Osteoblast (primary cell): ENCODE data around the gene SAA2. TPM values are rescaled to one million over a fixed set of nuclear protein-coding genes. Genes with fewer than 3 reads are reported as not detected.

Experiments used
- DNase-seq: peaks from one replicate; pipeline ENCODE4 v3.0.0; 2011; ENCODE audit warnings: low spot score, mixed read lengths; ENCODE audit not compliant: insufficient read length; ENCODE audit errors: missing footprints
- H2AFZ ChIP-seq: 2 replicates; pipeline ENCODE4 v1.6.0; 2011; ENCODE audit warnings: mild to moderate bottlenecking, low read length
- H3K27ac ChIP-seq: 2 replicates; pipeline ENCODE4 v1.5.1; 2011; ENCODE audit warnings: mild to moderate bottlenecking, low read depth, low read length, moderate library complexity
- H3K27me3 ChIP-seq: 2 replicates; pipeline ENCODE4 v1.6.0; 2012; ENCODE audit warnings: mild to moderate bottlenecking, control low read depth, inconsistent platforms, low read length, moderate library complexity; ENCODE audit not compliant: insufficient read depth
- H3K36me3 ChIP-seq: 2 replicates; pipeline ENCODE4 v1.5.1; 2011; ENCODE audit warnings: mild to moderate bottlenecking, low read length, control low read depth, moderate library complexity; ENCODE audit not compliant: insufficient read depth
- H3K4me1 ChIP-seq: 2 replicates; pipeline ENCODE4 v1.5.1; 2011; ENCODE audit warnings: mild to moderate bottlenecking, low read length, control low read depth, moderate library complexity; ENCODE audit not compliant: insufficient read depth
- H3K4me2 ChIP-seq: 2 replicates; pipeline ENCODE4 v1.6.0; 2011; ENCODE audit warnings: mild to moderate bottlenecking, low read length; ENCODE audit not compliant: insufficient read depth
- H3K4me3 ChIP-seq: fragments of 200-600 bp; sonication (generic); 3 replicates; pipeline ENCODE4 v1.5.1; 2012; ENCODE audit warnings: mild to moderate bottlenecking, low read length, inconsistent platforms; ENCODE audit not compliant: insufficient read depth
- H3K79me2 ChIP-seq: 2 replicates; pipeline ENCODE4 v1.6.0; 2012; ENCODE audit warnings: mild to moderate bottlenecking, low read length, control low read depth, inconsistent platforms; ENCODE audit not compliant: insufficient read depth
- H3K9me3 ChIP-seq: 2 replicates; pipeline ENCODE4 v1.5.1; 2011; ENCODE audit warnings: low read depth, low read length, control low read depth
- H4K20me1 ChIP-seq: 2 replicates; pipeline ENCODE4 v1.6.0; 2012; ENCODE audit warnings: mild to moderate bottlenecking, low read length, control low read depth; ENCODE audit not compliant: insufficient read depth
- total RNA-seq: library from RNA; depleted of rRNA; stranded (reverse); fragments of >200 nt; gene quantifications from 2 replicates; pipeline ENCODE4 v1.2.3, GENCODE V29; 2012
- TF ChIP-seq, protein P1 (sequence below): IDR thresholded peaks from 2 replicates; pipeline ENCODE4 v1.5.1; 2011; ENCODE audit warnings: mild to moderate bottlenecking, low read depth, low read length, moderate library complexity; ENCODE audit errors: extremely low read depth

SAA2 gene
- total RNA-seq, 1 donor: under 0.01 TPM

DNA sequence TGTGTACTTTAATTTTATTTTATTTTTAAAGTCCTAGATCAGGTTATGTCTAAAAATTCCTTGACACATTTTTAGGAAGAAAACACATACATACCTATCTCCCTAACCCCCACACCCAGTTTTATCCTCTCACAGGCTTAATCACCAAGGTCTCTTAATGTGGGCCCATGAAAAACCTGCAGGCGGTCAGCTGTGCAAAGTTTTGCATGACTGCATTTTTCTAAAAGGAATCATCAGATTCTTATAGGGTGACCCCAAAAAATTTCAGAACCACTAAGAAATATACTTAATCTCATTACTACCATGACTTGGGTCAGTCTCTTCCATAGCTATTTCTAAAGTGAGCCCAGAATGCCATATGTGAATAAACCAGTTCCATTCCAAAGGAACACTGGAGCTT is 37.4 kb upstream of the SAA2 start:
- no peak for DNase-seq
- Histone ChIP-seq H3K4me2 (no peak overlapping the region), H3K27me3 (no peaks in the 10 kb centered on the region), H2AFZ (no peak overlapping the region), H4K20me1 (no peaks in the 10 kb centered on the region), H3K27ac (no peak overlapping the region), H3K4me3 (no peak overlapping the region), H3K79me2 (no peaks in the 10 kb centered on the region), H3K9me3 (no peaks in the 10 kb centered on the region), H3K4me1 (no peaks in the 10 kb centered on the region), H3K36me3 (peaks cover 42% of the 10 kb centered on the region)
- TF ChIP-seq, protein P1, sequence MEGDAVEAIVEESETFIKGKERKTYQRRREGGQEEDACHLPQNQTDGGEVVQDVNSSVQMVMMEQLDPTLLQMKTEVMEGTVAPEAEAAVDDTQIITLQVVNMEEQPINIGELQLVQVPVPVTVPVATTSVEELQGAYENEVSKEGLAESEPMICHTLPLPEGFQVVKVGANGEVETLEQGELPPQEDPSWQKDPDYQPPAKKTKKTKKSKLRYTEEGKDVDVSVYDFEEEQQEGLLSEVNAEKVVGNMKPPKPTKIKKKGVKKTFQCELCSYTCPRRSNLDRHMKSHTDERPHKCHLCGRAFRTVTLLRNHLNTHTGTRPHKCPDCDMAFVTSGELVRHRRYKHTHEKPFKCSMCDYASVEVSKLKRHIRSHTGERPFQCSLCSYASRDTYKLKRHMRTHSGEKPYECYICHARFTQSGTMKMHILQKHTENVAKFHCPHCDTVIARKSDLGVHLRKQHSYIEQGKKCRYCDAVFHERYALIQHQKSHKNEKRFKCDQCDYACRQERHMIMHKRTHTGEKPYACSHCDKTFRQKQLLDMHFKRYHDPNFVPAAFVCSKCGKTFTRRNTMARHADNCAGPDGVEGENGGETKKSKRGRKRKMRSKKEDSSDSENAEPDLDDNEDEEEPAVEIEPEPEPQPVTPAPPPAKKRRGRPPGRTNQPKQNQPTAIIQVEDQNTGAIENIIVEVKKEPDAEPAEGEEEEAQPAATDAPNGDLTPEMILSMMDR: no peak

DNA sequence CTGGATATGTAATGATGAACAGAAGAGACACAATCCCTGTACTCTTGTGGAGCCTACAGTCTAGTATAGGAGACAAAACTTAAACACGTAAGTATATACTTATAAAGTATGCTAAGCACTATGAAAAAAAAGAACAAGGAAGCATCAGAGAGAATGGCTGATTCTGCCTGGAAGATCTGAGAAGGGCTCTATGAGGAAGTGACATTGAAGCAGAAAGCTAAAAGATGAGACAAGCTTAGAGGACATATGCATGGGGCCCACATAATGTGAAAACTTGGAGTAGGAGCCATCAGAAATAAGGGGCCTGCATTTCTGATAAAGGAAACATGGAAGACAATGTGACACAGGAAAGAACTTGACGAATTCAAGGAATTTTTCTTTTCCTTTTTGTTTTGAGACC is 34.2 kb upstream of the SAA2 start:
- Histone ChIP-seq H3K36me3 (peaks cover 46% of the 10 kb centered on the region), H4K20me1 (no peaks in the 10 kb centered on the region), H3K27me3 (no peaks in the 10 kb centered on the region), H3K9me3 (no peaks in the 10 kb centered on the region), H3K4me3 (no peak overlapping the region), H3K79me2 (no peaks in the 10 kb centered on the region), H3K4me2 (no peak overlapping the region), H3K4me1 (no peaks in the 10 kb centered on the region), H2AFZ (no peak overlapping the region), H3K27ac (no peak overlapping the region)
- DNase-seq: no peak
- TF ChIP-seq, protein P1: no peak

DNA sequence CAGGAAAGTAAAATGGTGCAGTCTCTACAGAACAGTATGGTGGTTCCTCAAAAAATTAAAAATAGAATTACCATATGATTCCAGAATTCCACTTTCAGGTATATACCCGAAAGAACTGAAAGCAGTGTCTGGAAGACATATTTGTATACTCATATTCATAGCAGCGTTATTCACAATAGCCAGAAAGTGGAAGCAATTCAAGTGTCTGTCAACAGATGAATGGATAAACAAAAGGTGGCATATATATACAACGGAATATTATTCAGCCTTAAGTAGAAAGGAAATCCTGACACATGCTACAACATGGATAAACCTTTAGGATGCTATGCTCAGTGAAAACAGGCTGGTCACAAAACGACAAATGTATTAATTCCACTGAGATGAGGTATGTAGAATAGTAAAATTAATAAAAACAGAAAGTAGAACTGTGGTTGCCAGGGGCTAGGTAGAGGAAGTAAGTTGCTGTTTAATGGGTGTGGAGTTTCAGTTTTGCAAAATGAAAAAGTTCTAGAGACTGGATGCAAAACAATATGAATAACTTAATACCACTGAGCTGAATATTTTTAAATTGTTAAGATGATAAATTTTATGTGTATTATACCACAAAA is 32.1 kb upstream of the SAA2 start:
- H3K4me1 ChIP-seq: no peaks in the 10 kb centered on the region
- no peaks in the 10 kb centered on the region for H3K27me3 ChIP-seq
- H3K9me3 ChIP-seq: no peaks in the 10 kb centered on the region
- H3K36me3 ChIP-seq: peaks cover 30% of the 10 kb centered on the region
- H4K20me1 ChIP-seq: no peaks in the 10 kb centered on the region
- H3K4me2 ChIP-seq: no peak overlapping the region
- no peak for DNase-seq
- no peaks in the 10 kb centered on the region for H3K79me2 ChIP-seq
- H2AFZ ChIP-seq: no peak overlapping the region
- TF ChIP-seq, protein P1: no peak
- H3K27ac ChIP-seq: no peak overlapping the region
- no peak overlapping the region for H3K4me3 ChIP-seq

- H3K9me3 ChIP-seq: no peaks in the 10 kb centered on the region
- H3K36me3 ChIP-seq: peaks cover 20% of the 10 kb centered on the region
- H3K79me2 ChIP-seq: no peaks in the 10 kb centered on the region
- H3K4me2 ChIP-seq: no peak overlapping the region
- H3K27ac ChIP-seq: no peak overlapping the region
- H2AFZ ChIP-seq: no peak overlapping the region
- no peaks in the 10 kb centered on the region for H3K4me1 ChIP-seq
- H4K20me1 ChIP-seq: no peaks in the 10 kb centered on the region
- H3K4me3 ChIP-seq: no peak overlapping the region
- H3K27me3 ChIP-seq: no peaks in the 10 kb centered on the region
- TF ChIP-seq, protein P1: no peak
- no peak for DNase-seq
Observed at GRCh38 chr11:18277565-18278271, 29.2 kb upstream of the SAA2 start.
